K562 (cell line): Measurements from ENCODE around the gene SLC13A4. TPM values are rescaled to one million over a fixed set of nuclear protein-coding genes. Genes with fewer than 3 reads are reported as not detected.

Experiments
- AFF4 ChIP-seq: sonication (generic); formaldehyde crosslinking; IDR thresholded peaks from 2 replicates; pipeline ENCODE4 v1.8.0; 2023; ENCODE audit warnings: mild to moderate bottlenecking, missing genetic modification reagents
- CREB3 ChIP-seq: fragments of 450-650 bp; conservative IDR thresholded peaks from 2 replicates; pipeline ENCODE4 v1.6.1; 2016; ENCODE audit warnings: missing genetic modification characterization, low read depth, mild to moderate bottlenecking, missing compliant biosample characterization, moderate library complexity
- CTBP1 ChIP-seq: fragments of 450-650 bp; IDR thresholded peaks from 2 replicates; pipeline ENCODE4 v1.6.1; 2016; ENCODE audit warnings: borderline replicate concordance
- FOXA1 ChIP-seq: fragments of 450-650 bp; IDR thresholded peaks from 2 replicates; pipeline ENCODE4 v1.6.1; 2016; ENCODE audit warnings: mild to moderate bottlenecking, borderline replicate concordance
- HDAC2 ChIP-seq: fragments of 450-650 bp; IDR thresholded peaks from 2 replicates; pipeline ENCODE4 v1.6.1; 2016; ENCODE audit warnings: mild to moderate bottlenecking
- KDM5B ChIP-seq: fragments of 200-600 bp; sonication (generic); IDR thresholded peaks from 2 replicates; pipeline ENCODE4 v1.6.1; 2012; ENCODE audit warnings: low read depth, mild to moderate bottlenecking, moderate library complexity, low read length, control low read depth, inconsistent platforms; ENCODE audit not compliant: insufficient replicate concordance
- MYNN ChIP-seq, 2 experiments: sonication (generic); formaldehyde crosslinking in 1 of 2; IDR thresholded peaks; 2 replicates each; pipeline versions ENCODE4 v1.5.0 to v1.6.1; 2016 to 2020; ENCODE audit warnings: antibody characterized with exemption in 1 of 2, missing genetic modification reagents in 1 of 2
- PHF8 ChIP-seq: fragments of 200-600 bp; sonication (generic); IDR thresholded peaks from 2 replicates; pipeline ENCODE4 v1.6.1; 2012; ENCODE audit warnings: mixed run types, mild to moderate bottlenecking, inconsistent platforms, low read length, moderate library complexity, borderline replicate concordance
- POLR2AphosphoS2 ChIP-seq: IDR thresholded peaks from 2 replicates; pipeline ENCODE4 v1.6.1; 2012; ENCODE audit warnings: low read length, improper control_type of control experiment
- RBM17 ChIP-seq: fragments of 200-400 bp; formaldehyde crosslinking; IDR thresholded peaks from 2 replicates; pipeline ENCODE4 v1.6.1; 2017; ENCODE audit warnings: low read depth, mild to moderate bottlenecking, low read length, borderline replicate concordance
- RFX5 ChIP-seq: IDR thresholded peaks from 2 replicates; pipeline ENCODE4 v1.6.1; 2011; ENCODE audit warnings: low read depth, mild to moderate bottlenecking, improper control_type of control experiment, low read length
- TEAD1 ChIP-seq, 2 experiments: fragments of 450-650 bp in 1 of 2; sonication (generic) in 1 of 2; formaldehyde crosslinking; IDR thresholded peaks; 2 replicates each; pipeline versions ENCODE4 v1.4.0 to v1.8.0; 2020 to 2022; ENCODE audit warnings: mild to moderate bottlenecking in 2 of 2, missing genetic modification reagents in 1 of 2
- TGIF2 ChIP-seq: sonication (generic); formaldehyde crosslinking; IDR thresholded peaks from 2 replicates; pipeline ENCODE4 v1.8.1; 2022; ENCODE audit warnings: mild to moderate bottlenecking, missing genetic modification reagents, moderate library complexity
- THRB ChIP-seq: fragments of 450-650 bp; formaldehyde crosslinking; conservative IDR thresholded peaks from 2 replicates; pipeline ENCODE4 v1.4.0; 2022; ENCODE audit warnings: mild to moderate bottlenecking, missing genetic modification characterization
- ZNF280A ChIP-seq: fragments of 450-650 bp; IDR thresholded peaks from 2 replicates; pipeline ENCODE4 v1.6.1; 2018; ENCODE audit warnings: mild to moderate bottlenecking, low read depth; ENCODE audit not compliant: partially characterized antibody
- ZNF518B ChIP-seq: fragments of 250-450 bp; sonication (Bioruptor Pico); IDR thresholded peaks from 2 replicates; pipeline ENCODE4 v1.5.0; 2021; ENCODE audit warnings: mild to moderate bottlenecking, moderate library complexity
- polyA plus RNA-seq, 8 experiments: library from polyadenylated mRNA; depleted of rRNA in 4 of 8; stranded (reverse) in 5 of 8; unstranded in 3 of 8; fragments of >200 nt; fragmentation: Nextera tagmentation in 2 of 8; fragmentation: Illumina TruSeq in 1 of 8; extraction: Ambion mirVana in 2 of 8; extraction: Trizol in 1 of 8; gene quantifications; 2 replicates each; pipeline versions ENCODE4 v1.2.1 to v1.2.3, GENCODE V29; 2011 to 2014; ENCODE audit warnings: inconsistent platforms in 1 of 8, missing spikeins in 1 of 8
- total RNA-seq, 7 experiments: library from RNA; depleted of rRNA in 6 of 7; stranded (reverse); fragments of >200 nt in 6 of 7; fragmentation: Illumina TruSeq in 2 of 7; extraction: Trizol in 2 of 7; gene quantifications; 2 replicates each; pipeline versions ENCODE4 v1.2.1 to v1.2.3, GENCODE V29; 2011 to 2021; ENCODE audit warnings: low replicate concordance in 1 of 7

Gene SLC13A4
- total and polyA plus RNA-seq, 9 of the 15 experiments (the other 6 are each of a cell fraction or from before 2014, with no cell fraction given), result 0.11 to 1.0 (median 0.36) TPM

GRCh38 chr7:135664046-135664589, 63.9 kb downstream of the SLC13A4 start (continued):
- peak; percentile 45 for TF ChIP-seq KDM5B
- TF ChIP-seq CREB3 (tag), result no peak
- TF ChIP-seq HDAC2, result peak; percentile 63
- TF ChIP-seq TEAD1 (CRISPR knock-in tag; IDR thresholded peaks at IDR 0.05), result no peak
- TF ChIP-seq MYNN (IDR thresholded peaks at IDR 0.05), result no peak
- TF ChIP-seq MYNN (CRISPR knock-in tag; IDR thresholded peaks at IDR 0.05), result no peak
- no peak for TF ChIP-seq RFX5
- TF ChIP-seq ZNF280A, result no peak
- no peak for TF ChIP-seq THRB (CRISPR knock-in tag)
- TF ChIP-seq FOXA1, result no peak
- TF ChIP-seq TGIF2 (CRISPR knock-in tag), result no peak
- TF ChIP-seq RBM17, result no peak
- TF ChIP-seq PHF8, result no peak; the same call in 1 of the 2 replicates
- no peak for TF ChIP-seq CTBP1
- TF ChIP-seq ZNF518B, result no peak
- TF ChIP-seq POLR2AphosphoS2, result no peak
- TF ChIP-seq AFF4, result no peak
